Natural killer cell (primary cell): Measurements from ENCODE around the gene CFAP91. TPM values are rescaled to one million over a fixed set of nuclear protein-coding genes. Genes with fewer than 3 reads are reported as not detected.
A peak's percentile ranks its signal among the peaks of the same experiment; 100 is the strongest.

ENCODE experiments used
- ATAC-seq, 3 donors: fragments of 150-1000 bp in 2 of 3; fragments of 200-7000 bp in 1 of 3; cut with Tn5 transposase; 1 replicate in 1 of 3; 2 replicates in 2 of 3; pipeline ENCODE4 v1.10.0; 2021; ENCODE audit warnings: mild to moderate bottlenecking in 2 of 3, moderate library complexity in 2 of 3
- DNase-seq, 2 donors: peaks; one replicate each; pipeline versions ENCODE4 v3.0.0 to v3.0.0-alpha.2; 2013 to 2021; ENCODE audit warnings: mixed read lengths in 1 of 2
- H3K27ac ChIP-seq: one replicate; pipeline ENCODE4 v1.5.1; 2013; ENCODE audit warnings: mild to moderate bottlenecking, low read length
- H3K27me3 ChIP-seq: one replicate; pipeline ENCODE4 v1.6.1; 2013; ENCODE audit warnings: low read length; ENCODE audit not compliant: control insufficient read depth, insufficient read depth
- H3K36me3 ChIP-seq: one replicate; pipeline ENCODE4 v1.6.1; 2013; ENCODE audit warnings: low read length; ENCODE audit not compliant: control insufficient read depth, insufficient read depth
- H3K4me1 ChIP-seq: one replicate; pipeline ENCODE4 v1.6.1; 2013; ENCODE audit warnings: low read length; ENCODE audit not compliant: control insufficient read depth, insufficient read depth
- H3K4me3 ChIP-seq: one replicate; pipeline ENCODE4 v1.5.1; 2013; ENCODE audit warnings: low read length
- H3K9me3 ChIP-seq: one replicate; pipeline ENCODE4 v1.6.1; 2013; ENCODE audit warnings: low read length; ENCODE audit not compliant: control insufficient read depth, insufficient read depth
- H3K27ac Mint-ChIP-seq, 2 donors: one replicate each; pipeline ENCODE4 v1.8.0; 2022; ENCODE audit warnings: mild to moderate bottlenecking in 2 of 2, mixed read lengths in 2 of 2, moderate library complexity in 1 of 2
- H3K27me3 Mint-ChIP-seq, 2 donors: one replicate each; pipeline ENCODE4 v1.8.0; 2022; ENCODE audit warnings: low read depth in 2 of 2, mixed read lengths in 2 of 2
- H3K36me3 Mint-ChIP-seq: one replicate; pipeline ENCODE4 v1.8.0; 2022; ENCODE audit warnings: mixed read lengths
- H3K4me1 Mint-ChIP-seq, 2 donors: one replicate each; pipeline ENCODE4 v1.8.0; 2022; ENCODE audit warnings: mixed read lengths in 2 of 2
- H3K4me3 Mint-ChIP-seq: one replicate; pipeline ENCODE4 v1.8.0; 2022; ENCODE audit warnings: mild to moderate bottlenecking, moderate library complexity, mixed read lengths
- H3K9me3 Mint-ChIP-seq, 2 donors: one replicate each; pipeline ENCODE4 v1.8.0; 2022; ENCODE audit warnings: mixed read lengths in 2 of 2
- WGBS: methylation state at CpG from one replicate; pipeline ENCODE4 v1.1.7; 2013; ENCODE audit warnings: missing lambda C conversion rate; ENCODE audit not compliant: insufficient coverage; 5-methylcytosine and 5-hydroxymethylcytosine counted together
- intact Hi-C: fragments of 100-400 bp; cut with micrococcal nuclease; formaldehyde crosslinking; loops from one replicate; pipeline ENCODE4 v1.14.2; 2022
- total RNA-seq, 4 donors: library from RNA; stranded (reverse); fragments of 120-200 nt in 1 of 4; gene quantifications; one replicate each; pipeline versions ENCODE4 v1.2.3 to v1.2.4, GENCODE V29; 2013 to 2022
- TF ChIP-seq, protein P1 (sequence below): fragments of 200-600 bp; IDR thresholded peaks from one replicate; pipeline ENCODE4 v1.8.0; 2022; ENCODE audit warnings: antibody characterized with exemption

The CFAP91 gene
- total RNA-seq, 3 donors from 2014 or later (not counting 1 experiment from before 2014, with no cell fraction given) = 0.14 TPM; not detected in 2

DNA sequence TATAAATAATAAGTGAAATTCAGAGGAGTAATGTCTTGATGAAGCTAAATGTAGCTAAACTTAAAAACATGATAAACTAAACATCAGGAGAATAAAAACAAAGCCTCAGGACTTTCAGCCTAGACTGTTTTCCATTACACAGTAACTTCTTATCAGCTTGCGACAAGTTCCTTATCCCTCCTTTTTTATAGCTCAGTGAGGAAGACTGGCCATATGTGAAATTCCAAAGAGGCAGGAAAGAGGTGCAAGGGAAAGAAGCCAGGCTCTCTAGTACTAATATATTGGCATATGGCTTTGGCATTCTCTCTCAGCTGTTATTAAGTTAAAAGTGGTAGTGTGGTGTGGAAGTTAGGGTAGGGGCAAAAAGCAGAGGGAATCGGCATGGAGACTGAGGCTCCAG is 30.0 kb upstream of the CFAP91 start:
- Mint-ChIP-seq H3K4me3 (no peak overlapping the region), H3K36me3 (peaks cover 7% of the 10 kb centered on the region), H3K9me3 (no peaks in the 10 kb centered on the region), H3K27ac (peak overlapping the region in 1 of 2 donors; percentile 48), H3K27me3 (no peaks in the 10 kb centered on the region), H3K4me1 (peaks cover 33 to 36% of the 10 kb centered on the region in 2 donors)
- Histone ChIP-seq H3K4me1 (no peaks in the 10 kb centered on the region), H3K27me3 (no peaks in the 10 kb centered on the region), H3K4me3 (no peak overlapping the region), H3K36me3 (peaks cover 59% of the 10 kb centered on the region), H3K9me3 (no peaks in the 10 kb centered on the region), H3K27ac (no peak overlapping the region)
- no peak for ATAC-seq
- 93% methylated on average over 2 of the region's 2 CpGs for WGBS
- DNase-seq = no peak
- TF ChIP-seq, protein P1, sequence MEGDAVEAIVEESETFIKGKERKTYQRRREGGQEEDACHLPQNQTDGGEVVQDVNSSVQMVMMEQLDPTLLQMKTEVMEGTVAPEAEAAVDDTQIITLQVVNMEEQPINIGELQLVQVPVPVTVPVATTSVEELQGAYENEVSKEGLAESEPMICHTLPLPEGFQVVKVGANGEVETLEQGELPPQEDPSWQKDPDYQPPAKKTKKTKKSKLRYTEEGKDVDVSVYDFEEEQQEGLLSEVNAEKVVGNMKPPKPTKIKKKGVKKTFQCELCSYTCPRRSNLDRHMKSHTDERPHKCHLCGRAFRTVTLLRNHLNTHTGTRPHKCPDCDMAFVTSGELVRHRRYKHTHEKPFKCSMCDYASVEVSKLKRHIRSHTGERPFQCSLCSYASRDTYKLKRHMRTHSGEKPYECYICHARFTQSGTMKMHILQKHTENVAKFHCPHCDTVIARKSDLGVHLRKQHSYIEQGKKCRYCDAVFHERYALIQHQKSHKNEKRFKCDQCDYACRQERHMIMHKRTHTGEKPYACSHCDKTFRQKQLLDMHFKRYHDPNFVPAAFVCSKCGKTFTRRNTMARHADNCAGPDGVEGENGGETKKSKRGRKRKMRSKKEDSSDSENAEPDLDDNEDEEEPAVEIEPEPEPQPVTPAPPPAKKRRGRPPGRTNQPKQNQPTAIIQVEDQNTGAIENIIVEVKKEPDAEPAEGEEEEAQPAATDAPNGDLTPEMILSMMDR = no peak
- intact Hi-C loops = loop anchor here (10.0 kb wide), 1 partner anchor 422 kb away; the partner anchor contains the start of gene GSK3B

DNA sequence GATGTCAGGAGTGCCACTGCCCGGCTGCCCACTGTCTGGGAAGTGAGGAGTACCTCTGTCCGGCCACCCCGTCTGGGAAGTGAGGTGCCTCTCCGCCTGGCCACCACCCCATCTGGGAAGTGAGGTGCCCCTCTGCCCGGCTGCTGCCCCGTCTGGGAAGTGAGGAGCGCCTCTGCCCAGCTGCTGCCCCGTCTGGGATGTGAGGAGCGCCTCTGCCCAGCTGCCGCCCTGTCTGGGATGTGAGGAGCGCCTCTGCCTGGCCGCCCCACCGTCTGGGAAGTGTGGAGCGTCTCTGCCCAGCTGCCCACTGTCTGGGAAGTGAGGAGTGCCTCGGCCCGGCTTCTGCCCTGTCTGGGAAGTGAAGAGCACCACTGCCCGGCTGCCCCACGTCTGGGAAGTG is 28.9 kb upstream of the CFAP91 start:
- peaks cover 34 to 37% of the 10 kb centered on the region in 2 donors for H3K4me1 Mint-ChIP-seq
- H3K9me3 Mint-ChIP-seq = no peaks in the 10 kb centered on the region
- H3K4me3 ChIP-seq = no peak overlapping the region
- H3K27me3 Mint-ChIP-seq = no peaks in the 10 kb centered on the region
- TF ChIP-seq, protein P1 = no peak
- peaks cover 7% of the 10 kb centered on the region for H3K36me3 Mint-ChIP-seq
- no peak overlapping the region for H3K4me3 Mint-ChIP-seq
- H3K27ac Mint-ChIP-seq = no peak overlapping the region
- WGBS = 90% methylated on average over 18 of the region's 18 CpGs
- ATAC-seq = no peak
- no peaks in the 10 kb centered on the region for H3K4me1 ChIP-seq
- peaks cover 52% of the 10 kb centered on the region for H3K36me3 ChIP-seq
- H3K9me3 ChIP-seq = no peaks in the 10 kb centered on the region
- intact Hi-C loops = loop anchor here (10.0 kb wide), 1 partner anchor 421 kb away; the partner anchor contains the start of gene GSK3B
- no peak overlapping the region for H3K27ac ChIP-seq
- no peaks in the 10 kb centered on the region for H3K27me3 ChIP-seq
- no peak for DNase-seq

DNA sequence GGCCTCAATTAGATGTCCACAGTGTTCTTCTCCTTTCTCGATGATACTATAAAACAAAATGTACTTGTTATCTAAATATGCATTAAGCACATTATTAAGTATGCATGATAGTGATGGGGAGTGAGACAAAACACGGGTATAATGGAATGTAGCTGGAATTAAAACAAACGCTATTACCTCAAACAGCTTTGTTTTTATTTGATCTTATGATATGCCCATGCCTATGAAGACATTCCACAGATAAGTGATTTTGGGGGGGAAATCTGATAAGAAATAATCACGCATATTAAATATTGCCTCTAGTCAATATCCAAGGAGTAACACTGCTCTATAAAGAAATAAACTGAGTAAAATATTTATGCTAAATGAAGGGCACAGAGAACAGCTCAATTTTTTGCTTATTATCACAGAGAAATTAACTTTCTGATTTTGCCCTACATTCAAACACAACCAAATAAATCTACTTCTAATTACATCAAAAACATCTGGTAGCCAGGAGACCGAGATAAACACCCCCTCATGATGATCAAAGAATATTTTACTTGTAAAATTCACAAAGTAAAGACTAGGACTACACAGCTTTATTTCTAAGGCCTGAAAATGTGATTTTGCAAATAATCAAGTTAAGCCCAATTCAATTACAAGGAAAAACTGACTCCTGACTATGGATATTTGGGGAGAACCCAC is 27.5 kb upstream of the CFAP91 start:
- peaks cover 43% of the 10 kb centered on the region for H3K36me3 ChIP-seq
- H3K4me1 ChIP-seq = no peaks in the 10 kb centered on the region
- H3K27ac Mint-ChIP-seq = peak overlapping the region; percentile 97 to 99
- no peaks in the 10 kb centered on the region for H3K9me3 Mint-ChIP-seq
- DNase-seq (no peak), ATAC-seq (no peak)
- H3K27me3 ChIP-seq = no peaks in the 10 kb centered on the region
- TF ChIP-seq, protein P1 = no peak
- H3K36me3 Mint-ChIP-seq = peaks cover 7% of the 10 kb centered on the region
- peak overlapping the region; percentile 95 for H3K4me3 Mint-ChIP-seq
- no peak overlapping the region for H3K4me3 ChIP-seq
- H3K27me3 Mint-ChIP-seq = no peaks in the 10 kb centered on the region
- intact Hi-C loops = loop anchor here (10.0 kb wide), 1 partner anchor 419 kb away; the partner anchor contains the start of gene GSK3B
- peaks cover 30 to 37% of the 10 kb centered on the region in 2 donors for H3K4me1 Mint-ChIP-seq
- WGBS = 100% methylated on average over 1 of the region's 5 CpGs
- no peaks in the 10 kb centered on the region for H3K9me3 ChIP-seq
- no peak overlapping the region for H3K27ac ChIP-seq
